Astrocyte of the cerebellum (primary cell): ENCODE measurements around the gene DGKD.

ENCODE experiments used
- DNase-seq: peaks from one replicate; pipeline ENCODE4 v3.0.0-alpha.2; 2011; ENCODE audit warnings: low read depth
- H3K4me3 ChIP-seq: 2 replicates; pipeline ENCODE4 v1.5.1; 2011; ENCODE audit warnings: mild to moderate bottlenecking, low read depth, low read length, moderate library complexity
- CTCF ChIP-seq: IDR thresholded peaks from 2 replicates; pipeline ENCODE4 v1.5.1; 2012; ENCODE audit warnings: low read length, low read depth, moderate library complexity, mild to moderate bottlenecking; ENCODE audit errors: missing control alignments
- in situ Hi-C: cut with HindIII; loops from 2 replicates; pipeline ENCODE4 v1.10.0; 2017; ENCODE audit warnings: low sequenced_read_pairs

DGKD gene

GRCh38 chr2:233429175-233429897 lies 75.0 kb downstream of the DGKD start:
- TF ChIP-seq CTCF, result no peak
- no peak overlapping the region for H3K4me3 ChIP-seq
- in situ Hi-C loops, result no loop called here
- no peak for DNase-seq

GRCh38 chr2:233430081-233430480 lies 75.8 kb downstream of the DGKD start:
- H3K4me3 ChIP-seq, result no peak overlapping the region
- in situ Hi-C loops, result no loop called here
- no peak for DNase-seq
- TF ChIP-seq CTCF, result no peak

- DNase-seq, result no peak
- in situ Hi-C loops, result no loop called here
- TF ChIP-seq CTCF, result no peak
- H3K4me3 ChIP-seq, result no peak overlapping the region
Measured at GRCh38 chr2:233430651-233431050, 76.4 kb downstream of the DGKD start.

- no peak overlapping the region for H3K4me3 ChIP-seq
- TF ChIP-seq CTCF, result no peak
- no peak for DNase-seq
- in situ Hi-C loops, result no loop called here
Measured at GRCh38 chr2:233433029-233433428, 78.7 kb downstream of the DGKD start.

- in situ Hi-C loops, result no loop called here
- no peak for DNase-seq
- no peak overlapping the region for H3K4me3 ChIP-seq
- no peak for TF ChIP-seq CTCF
Measured at GRCh38 chr2:233433794-233434193, 79.5 kb downstream of the DGKD start.

GRCh38 chr2:233434666-233435330 lies 80.5 kb downstream of the DGKD start:
- no peak overlapping the region for H3K4me3 ChIP-seq
- in situ Hi-C loops, result no loop called here
- no peak for DNase-seq
- no peak for TF ChIP-seq CTCF
